OCI-LY3 (cell line): ENCODE results near the gene A4GALT.
A peak's percentile ranks its signal among the peaks of the same experiment; 100 is the strongest.
"Not testable (repeated sequence)": the region's sequence is repeated elsewhere in the genome, so short reads cannot be mapped to it uniquely, and the experiment has no call there.

Experiments used
- H2AFZ ChIP-seq: fragments of 200-600, 300-600 bp; shearing (Covaris generic); 2 replicates; pipeline ENCODE4 v1.6.0; 2014; ENCODE audit warnings: antibody characterized with exemption, low read depth, low read length
- H3K27ac ChIP-seq: fragments of 200-600, 300-600 bp; sonication (generic); 2 replicates; pipeline ENCODE4 v1.5.1; 2014; ENCODE audit warnings: mild to moderate bottlenecking, low read length, moderate library complexity, mixed read lengths
- H3K27me3 ChIP-seq: fragments of 200-600, 300-600 bp; sonication (generic); 2 replicates; pipeline ENCODE4 v1.6.1; 2014; ENCODE audit warnings: low read depth, low read length, mixed read lengths
- H3K36me3 ChIP-seq: fragments of 200-600, 300-600 bp; sonication (generic); replicated peaks from 2 replicates; pipeline ENCODE3; 2014; ENCODE audit warnings: low read depth, low read length, mixed read lengths
- H3K4me1 ChIP-seq: fragments of 300-600, 200-600 bp; sonication (generic); 2 replicates; pipeline ENCODE4 v1.6.1; 2014; ENCODE audit warnings: low read length, mixed read lengths
- H3K4me2 ChIP-seq: fragments of 200-600, 300-600 bp; sonication (generic); 2 replicates; pipeline ENCODE4 v1.6.1; 2014; ENCODE audit warnings: low read length, mixed read lengths
- H3K4me3 ChIP-seq: fragments of 300-600, 200-600 bp; sonication (generic); 2 replicates; pipeline ENCODE4 v1.5.1; 2014; ENCODE audit warnings: antibody characterized with exemption, mild to moderate bottlenecking, low read length, moderate library complexity
- H3K79me2 ChIP-seq: fragments of 300-600, 200-600 bp; shearing (Covaris generic); 2 replicates; pipeline ENCODE4 v1.6.1; 2014; ENCODE audit warnings: mild to moderate bottlenecking, low read length, mixed read lengths
- H3K9ac ChIP-seq: fragments of 300-600, 200-600 bp; shearing (Covaris generic); 2 replicates; pipeline ENCODE4 v1.6.0; 2014; ENCODE audit warnings: mild to moderate bottlenecking, low read length, moderate library complexity
- H3K9me3 ChIP-seq: fragments of 200-600, 300-600 bp; shearing (Covaris generic); 2 replicates; pipeline ENCODE4 v1.6.1; 2014; ENCODE audit warnings: low read length, mixed read lengths; ENCODE audit not compliant: insufficient read depth
- H4K20me1 ChIP-seq: fragments of 200-600, 300-600 bp; sonication (generic); 2 replicates; pipeline ENCODE4 v1.6.1; 2016; ENCODE audit warnings: low read length, mixed read lengths; ENCODE audit not compliant: insufficient read depth
- EZH2phosphoT487 ChIP-seq: fragments of 200-600 bp; shearing (Covaris generic); IDR thresholded peaks from 2 replicates; pipeline ENCODE4 v1.6.1; 2018; ENCODE audit warnings: antibody characterized with exemption, mixed run types, low read depth
- TF ChIP-seq, protein P1 (sequence below): fragments of 200-600, 300-600 bp; sonication (generic); IDR thresholded peaks from 2 replicates; pipeline ENCODE4 v1.5.1; 2014; ENCODE audit warnings: antibody characterized with exemption, low read length, low read depth

The A4GALT gene

DNA sequence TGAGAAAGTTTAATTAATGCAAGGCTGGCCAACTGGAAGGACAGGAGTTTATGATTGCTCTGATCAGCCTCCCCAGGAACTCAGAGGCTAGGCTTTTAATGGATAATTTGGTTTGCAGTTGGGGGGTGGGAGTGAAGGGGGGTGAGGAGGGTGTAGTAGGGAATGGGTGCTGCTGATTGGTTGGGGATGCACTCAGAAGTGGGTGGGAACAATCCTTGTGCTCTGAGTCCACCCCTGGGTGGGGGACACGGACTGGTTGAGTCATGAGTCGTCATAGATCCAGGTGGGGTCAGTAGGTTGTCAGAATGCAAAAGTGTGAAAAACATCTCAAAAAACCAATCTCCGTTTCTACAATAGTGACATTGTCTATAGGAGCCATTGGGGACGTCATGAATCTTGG, 50.6 kb downstream of the A4GALT start:
- H3K79me2 ChIP-seq, result no peaks in the 10 kb centered on the region
- peaks cover 21% of the 10 kb centered on the region for H3K4me1 ChIP-seq
- no peak overlapping the region for H3K9ac ChIP-seq
- H3K27ac ChIP-seq, result no peak overlapping the region
- H2AFZ ChIP-seq, result no peak overlapping the region
- no peaks in the 10 kb centered on the region for H4K20me1 ChIP-seq
- H3K27me3 ChIP-seq, result no peaks in the 10 kb centered on the region
- TF ChIP-seq EZH2phosphoT487, result no peak
- TF ChIP-seq, protein P1, sequence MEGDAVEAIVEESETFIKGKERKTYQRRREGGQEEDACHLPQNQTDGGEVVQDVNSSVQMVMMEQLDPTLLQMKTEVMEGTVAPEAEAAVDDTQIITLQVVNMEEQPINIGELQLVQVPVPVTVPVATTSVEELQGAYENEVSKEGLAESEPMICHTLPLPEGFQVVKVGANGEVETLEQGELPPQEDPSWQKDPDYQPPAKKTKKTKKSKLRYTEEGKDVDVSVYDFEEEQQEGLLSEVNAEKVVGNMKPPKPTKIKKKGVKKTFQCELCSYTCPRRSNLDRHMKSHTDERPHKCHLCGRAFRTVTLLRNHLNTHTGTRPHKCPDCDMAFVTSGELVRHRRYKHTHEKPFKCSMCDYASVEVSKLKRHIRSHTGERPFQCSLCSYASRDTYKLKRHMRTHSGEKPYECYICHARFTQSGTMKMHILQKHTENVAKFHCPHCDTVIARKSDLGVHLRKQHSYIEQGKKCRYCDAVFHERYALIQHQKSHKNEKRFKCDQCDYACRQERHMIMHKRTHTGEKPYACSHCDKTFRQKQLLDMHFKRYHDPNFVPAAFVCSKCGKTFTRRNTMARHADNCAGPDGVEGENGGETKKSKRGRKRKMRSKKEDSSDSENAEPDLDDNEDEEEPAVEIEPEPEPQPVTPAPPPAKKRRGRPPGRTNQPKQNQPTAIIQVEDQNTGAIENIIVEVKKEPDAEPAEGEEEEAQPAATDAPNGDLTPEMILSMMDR, result no peak
- H3K9me3 ChIP-seq, result peaks cover 5% of the 10 kb centered on the region; the same call in 1 of the 2 replicates
- no peak overlapping the region for H3K4me2 ChIP-seq
- H3K4me3 ChIP-seq, result no peak overlapping the region
- no peaks in the 10 kb centered on the region for H3K36me3 ChIP-seq

DNA sequence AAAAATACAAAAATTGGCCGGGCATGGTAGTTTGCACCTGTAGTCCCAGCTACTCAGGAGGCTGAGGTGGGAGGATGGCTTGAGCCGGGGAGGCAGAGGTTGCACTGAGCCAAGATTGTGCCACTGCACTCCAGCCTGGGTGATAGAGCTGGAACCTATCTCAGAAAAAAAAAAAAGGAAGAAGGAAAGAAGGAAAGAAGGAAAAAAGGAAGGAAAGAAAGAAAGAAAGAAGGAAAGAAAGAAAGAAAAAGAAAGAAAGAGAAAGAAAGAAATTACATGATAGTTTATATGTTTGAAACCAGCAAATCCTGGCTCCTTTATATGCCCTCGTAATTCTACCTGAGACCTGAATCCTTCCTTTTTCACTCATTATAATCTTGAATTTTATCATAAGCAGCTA, 54.3 kb downstream of the A4GALT start:
- not testable (repeated sequence) for H3K79me2 ChIP-seq, H3K9me3 ChIP-seq, H3K4me3 ChIP-seq, H2AFZ ChIP-seq, H4K20me1 ChIP-seq, H3K9ac ChIP-seq, H3K27me3 ChIP-seq, H3K36me3 ChIP-seq
- peaks cover 45% of the 10 kb centered on the region for H3K4me1 ChIP-seq
- peak overlapping the region; percentile 87 for H3K27ac ChIP-seq
- H3K4me2 ChIP-seq, result peak overlapping the region; percentile 74

DNA sequence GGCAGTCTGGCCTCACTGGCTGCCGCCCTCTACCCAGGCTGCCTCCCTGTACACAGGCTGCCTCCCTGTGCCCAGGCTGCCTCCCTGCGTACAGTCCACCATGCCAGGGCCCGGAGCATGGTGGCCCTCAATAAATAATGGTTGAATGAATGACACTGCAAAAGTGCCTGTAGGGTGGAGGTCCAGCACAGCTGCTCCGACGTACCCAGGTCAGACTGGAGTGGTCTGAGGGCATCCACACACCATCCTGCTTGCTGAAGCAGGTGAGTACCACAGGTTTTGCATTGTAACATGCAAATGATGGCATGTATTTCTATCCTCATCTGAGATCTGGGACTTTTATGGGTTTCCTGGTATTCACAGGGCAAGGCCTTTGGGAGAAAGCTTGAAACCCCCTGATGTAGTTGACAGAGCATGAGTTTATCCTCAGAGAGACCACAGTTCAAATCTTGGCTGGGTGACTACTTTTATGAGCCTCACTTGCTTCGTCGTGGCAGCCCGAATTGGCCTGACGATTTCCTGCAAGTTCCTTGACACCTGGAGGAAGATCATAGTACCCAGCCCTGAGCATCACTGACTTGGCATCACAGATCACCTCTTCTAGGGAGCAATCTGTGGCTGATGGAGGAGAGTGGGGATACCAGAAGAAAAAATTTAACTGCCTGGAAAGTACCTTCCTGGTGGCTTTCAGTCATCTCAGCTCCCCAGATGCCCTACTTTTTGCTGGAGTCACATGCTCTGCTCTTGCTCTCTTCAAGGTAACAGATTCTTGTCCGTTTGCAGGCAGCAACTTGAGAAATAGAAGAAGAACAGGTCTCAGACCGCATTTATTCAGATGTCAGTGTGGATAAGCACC, 55.5 kb downstream of the A4GALT start:
- no peaks in the 10 kb centered on the region for H3K27me3 ChIP-seq
- H3K27ac ChIP-seq, result peak overlapping the region; percentile 87
- no peaks in the 10 kb centered on the region for H3K79me2 ChIP-seq
- H3K9me3 ChIP-seq, result peaks cover 3% of the 10 kb centered on the region; the same call in 1 of the 2 replicates
- peak overlapping the region; percentile 74 for H3K4me2 ChIP-seq
- H4K20me1 ChIP-seq, result no peaks in the 10 kb centered on the region
- peak overlapping the region; percentile 32; the same call in 1 of the 2 replicates for H3K9ac ChIP-seq
- peak overlapping the region; percentile 24 for H3K4me3 ChIP-seq
- peak overlapping the region; percentile 10; the same call in 1 of the 2 replicates for H2AFZ ChIP-seq
- TF ChIP-seq, protein P1, result no peak
- no peak for TF ChIP-seq EZH2phosphoT487
- H3K4me1 ChIP-seq, result peaks cover 42% of the 10 kb centered on the region
- no peaks in the 10 kb centered on the region for H3K36me3 ChIP-seq

DNA sequence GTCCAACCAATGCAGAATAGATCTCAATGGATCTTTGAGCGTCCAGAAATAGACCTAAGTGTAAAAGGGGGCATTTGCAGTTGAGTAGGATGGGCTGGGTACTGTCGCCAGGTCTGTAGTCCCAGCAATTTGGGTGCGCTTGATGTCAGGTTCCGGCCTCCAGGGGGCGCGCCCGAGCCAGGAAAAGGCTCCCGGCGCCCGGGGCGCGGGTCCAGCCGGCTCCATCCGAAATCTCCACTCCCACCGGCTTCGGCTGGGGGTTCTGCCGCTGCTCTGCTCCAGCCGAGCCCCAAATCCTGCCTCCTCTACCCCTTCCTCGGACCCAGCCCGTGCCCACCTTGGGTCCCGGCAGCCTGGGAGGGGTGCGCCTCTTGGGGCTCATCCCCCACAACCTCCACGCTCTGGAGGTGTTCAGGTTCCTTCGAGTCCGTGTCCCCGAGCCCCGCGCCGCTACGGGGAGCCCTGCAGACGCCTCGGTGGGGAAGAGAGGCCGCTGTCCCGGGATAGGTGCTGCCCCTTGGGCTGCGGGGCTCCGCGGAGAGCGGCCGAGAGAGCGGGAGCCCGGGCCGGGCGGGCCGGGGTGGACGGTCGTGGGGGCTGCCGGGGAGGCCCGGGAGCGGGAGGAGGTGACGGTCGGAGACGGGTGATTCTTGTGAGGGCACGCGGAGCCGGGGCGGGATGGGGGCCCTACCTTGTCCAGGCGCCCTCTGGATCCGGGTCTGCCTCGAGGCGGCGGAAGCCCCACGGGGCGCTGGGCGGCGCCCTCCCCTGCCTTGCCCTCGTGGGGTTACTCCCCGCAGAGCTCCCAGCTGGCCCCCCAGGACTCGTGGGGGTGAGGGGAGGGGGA, 58.5 kb downstream of the A4GALT start:
- TF ChIP-seq EZH2phosphoT487, result no peak
- TF ChIP-seq, protein P1, result peak; percentile 85
- no peaks in the 10 kb centered on the region for H3K27me3 ChIP-seq
- H3K4me3 ChIP-seq, result peak overlapping the region; percentile 86
- H3K4me2 ChIP-seq, result peak overlapping the region; percentile 98
- peaks cover 49% of the 10 kb centered on the region for H3K4me1 ChIP-seq
- H3K9ac ChIP-seq, result peak overlapping the region; percentile 74
- H3K27ac ChIP-seq, result peak overlapping the region; percentile 17; the same call in 1 of the 2 replicates
- no peaks in the 10 kb centered on the region for H4K20me1 ChIP-seq
- no peaks in the 10 kb centered on the region for H3K79me2 ChIP-seq
- H3K36me3 ChIP-seq, result no peaks in the 10 kb centered on the region
- H3K9me3 ChIP-seq, result no peaks in the 10 kb centered on the region
- H2AFZ ChIP-seq, result peak overlapping the region; percentile 81
